Measurements from ENCODE around the gene CD7.

Gene CD7

DNA sequence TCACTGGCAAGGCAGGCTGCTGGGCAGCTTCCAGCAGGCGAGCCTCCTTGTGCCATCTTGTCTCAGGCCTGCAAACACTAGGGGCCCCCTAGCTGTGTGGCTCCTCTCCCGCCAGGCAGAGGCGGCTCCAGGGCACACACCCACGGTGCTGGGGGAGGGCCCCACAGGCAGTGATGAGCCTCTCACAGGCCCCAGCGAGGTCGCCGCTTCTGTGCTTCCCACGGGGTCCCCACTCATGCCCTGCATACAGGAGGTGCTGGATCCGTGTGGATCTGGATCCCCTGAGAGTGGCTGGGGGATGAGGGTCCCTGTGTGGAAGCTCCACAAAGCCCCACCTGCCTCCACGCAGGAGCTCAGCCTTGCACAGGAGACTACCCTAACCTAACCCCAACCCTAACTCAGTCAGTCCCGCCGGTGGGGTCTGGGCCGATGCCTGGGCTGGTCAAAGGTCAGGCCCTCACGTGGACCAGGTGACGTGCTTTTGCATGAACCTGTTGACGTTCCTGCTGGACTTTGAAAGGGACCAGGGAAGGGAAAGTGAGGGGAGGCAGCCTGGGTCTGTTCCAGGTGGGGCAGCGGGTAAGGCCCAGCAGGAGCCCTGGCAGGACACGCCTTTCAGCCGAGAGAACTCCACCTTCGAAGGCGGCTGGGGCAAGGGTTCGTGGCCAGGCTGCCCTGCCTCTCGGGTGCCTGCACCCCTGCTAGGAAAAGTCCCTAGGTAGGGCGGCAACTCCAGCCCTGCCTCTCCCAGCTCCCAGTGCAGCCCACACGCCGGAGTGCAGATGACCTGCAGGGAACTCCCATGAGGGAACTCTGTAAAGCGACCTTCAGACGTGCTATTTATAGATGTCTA lies 11.0 kb upstream of the CD7 start:
- DNase-seq, result no peak

DNA sequence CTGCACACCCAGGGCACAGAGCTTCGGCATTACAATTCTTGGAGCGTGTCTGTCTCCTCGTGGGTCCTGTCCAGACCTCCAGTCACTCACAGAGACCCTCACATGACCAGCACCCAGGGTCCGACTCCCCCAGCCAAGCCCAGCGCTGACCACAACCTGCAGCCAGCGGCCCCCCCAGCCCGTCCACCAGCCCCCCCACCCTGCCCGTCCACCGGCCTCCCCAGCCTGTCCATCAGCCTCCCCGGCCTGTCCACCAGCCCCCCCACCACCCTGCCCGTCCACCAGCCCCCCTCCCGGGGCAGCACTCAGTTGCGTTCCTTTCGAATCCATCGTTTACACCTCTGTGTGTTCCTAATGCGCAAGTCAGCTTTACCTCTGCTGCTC lies 10.3 kb upstream of the CD7 start:
- DNase-seq, result no peak

DNA sequence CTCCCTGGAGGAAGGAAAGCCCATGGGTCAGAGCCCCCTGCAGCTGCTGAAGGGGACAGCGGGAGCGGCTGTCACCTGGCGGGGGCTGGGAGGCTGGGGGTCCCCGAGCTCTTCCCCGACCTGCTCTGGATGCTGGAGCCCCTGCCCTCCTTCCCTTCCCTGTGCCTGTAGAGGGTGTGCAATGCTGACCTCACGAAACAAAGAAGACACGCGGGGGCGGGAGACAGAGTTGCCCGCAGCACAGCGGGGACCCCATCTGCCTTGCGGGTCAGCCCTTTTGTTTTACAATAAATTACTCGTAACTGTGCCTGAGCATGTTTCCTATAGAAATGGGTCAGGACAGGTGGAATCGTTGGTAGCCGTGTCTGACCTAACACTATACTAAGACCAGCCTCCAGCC lies 9.9 kb upstream of the CD7 start:
- DNase-seq, result no peak

DNA sequence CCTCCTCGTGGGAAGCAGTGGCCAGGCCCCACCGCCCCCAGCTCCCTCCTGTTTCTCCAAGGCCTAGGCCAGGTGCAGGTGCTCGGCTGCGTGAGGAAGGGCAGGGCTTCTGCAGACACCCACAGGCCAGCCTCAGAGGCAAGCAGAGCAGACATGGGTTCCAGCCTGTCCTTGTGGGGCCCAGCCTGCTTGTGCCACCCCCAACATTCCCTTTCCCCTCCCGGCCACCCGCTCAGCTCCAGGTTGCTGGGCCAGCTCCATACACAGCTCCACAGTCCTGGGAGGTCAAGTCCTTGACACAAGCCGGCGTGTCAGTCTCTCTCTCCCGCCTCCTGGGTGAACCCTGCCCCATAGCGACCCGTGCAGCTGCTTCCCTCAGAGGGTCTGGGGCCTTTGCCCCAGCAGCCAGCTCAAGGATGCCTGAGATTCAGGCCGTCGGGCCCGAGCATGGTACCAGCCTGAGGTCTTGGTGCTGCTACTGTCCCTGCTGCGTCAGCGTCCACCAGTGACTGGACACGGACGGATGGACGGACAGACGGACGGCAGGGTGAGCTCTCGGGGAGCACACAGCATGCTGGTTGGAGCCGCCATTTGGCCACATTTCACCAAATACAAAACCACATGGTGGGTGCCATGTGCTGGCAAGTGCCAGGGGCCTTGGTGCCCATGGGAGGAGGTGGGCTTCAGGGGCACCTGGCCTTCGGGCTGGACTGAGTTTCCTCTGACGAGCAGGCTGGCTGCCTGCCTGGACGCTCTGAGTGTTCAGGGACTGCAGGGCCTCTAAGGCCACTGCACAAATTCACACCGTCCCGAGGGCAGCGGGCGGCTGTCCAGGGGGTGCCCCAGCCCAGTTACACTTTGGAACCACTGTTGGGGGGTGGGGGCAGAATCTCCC lies 8.1 kb upstream of the CD7 start:
- no peak for DNase-seq

DNA sequence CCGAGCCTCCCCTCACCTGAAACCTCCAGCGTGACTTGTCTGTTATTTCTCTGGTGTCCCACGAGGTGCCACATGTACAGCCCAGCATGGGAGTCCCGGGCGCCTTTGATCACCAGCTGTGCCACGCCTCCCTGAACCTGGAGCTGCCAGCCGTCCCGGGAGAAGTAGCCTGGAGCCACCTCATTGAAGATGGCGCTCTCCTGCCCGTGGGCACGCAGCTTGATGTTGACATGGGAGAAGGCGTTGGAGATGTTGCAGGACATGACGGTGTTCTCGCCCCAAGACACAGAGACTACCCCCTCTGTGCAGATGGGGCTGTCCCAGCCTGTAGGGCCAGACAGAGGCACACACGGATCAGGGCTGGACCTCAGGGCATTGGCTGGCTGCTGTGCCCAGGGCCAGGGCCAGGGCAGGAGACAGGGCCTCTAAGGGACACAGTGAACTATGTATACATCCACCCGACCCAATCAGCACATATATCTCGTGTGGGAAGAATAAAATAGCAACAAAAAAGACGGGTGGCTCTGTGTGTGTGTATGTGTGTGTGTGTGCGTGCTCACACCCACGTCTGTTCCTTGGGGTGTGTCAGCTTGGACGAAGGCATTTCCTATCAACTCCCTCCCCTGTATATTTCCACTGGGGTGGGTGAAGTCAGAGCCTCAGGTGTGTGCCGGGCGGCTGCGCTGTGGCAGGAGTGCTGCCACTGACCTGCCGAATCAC lies 7.3 kb upstream of the CD7 start:
- no peak for DNase-seq

DNA sequence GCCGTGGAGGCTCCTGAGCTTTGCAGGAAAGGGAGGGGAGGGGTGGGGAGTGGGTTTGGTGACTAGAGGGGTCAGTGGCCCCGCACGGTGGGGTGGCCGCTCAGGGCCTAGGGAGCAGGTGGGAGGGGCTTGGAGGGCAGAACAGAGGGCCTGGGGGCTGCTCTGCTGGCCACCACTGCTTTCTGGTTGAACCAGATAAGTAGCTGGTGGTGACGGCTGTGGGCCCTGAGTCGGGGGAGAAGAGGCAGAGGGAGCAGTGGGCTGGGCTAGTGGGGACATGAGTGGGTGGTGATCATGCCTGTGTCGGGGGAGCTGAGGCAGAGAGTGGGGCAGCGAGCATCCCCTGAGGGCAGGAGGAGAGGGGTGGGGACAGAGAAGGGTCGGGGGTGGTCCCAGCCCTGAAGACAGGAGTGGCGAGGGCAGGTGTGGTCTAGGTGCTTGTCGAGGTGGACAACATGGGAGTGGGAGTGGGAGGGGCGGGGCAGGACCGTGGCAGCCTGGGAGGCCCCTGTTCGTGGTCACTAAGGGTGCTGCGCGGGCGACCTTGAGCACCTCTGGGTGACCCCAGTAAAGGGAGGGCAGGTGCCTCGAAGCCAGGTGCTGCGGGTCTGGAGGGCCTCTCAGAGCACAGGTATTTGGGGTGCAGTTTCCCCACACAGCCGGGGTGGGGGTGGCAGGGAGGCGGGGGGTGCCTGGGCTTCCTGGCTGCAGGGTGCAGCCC lies 6.3 kb upstream of the CD7 start:
- no peak for DNase-seq

DNA sequence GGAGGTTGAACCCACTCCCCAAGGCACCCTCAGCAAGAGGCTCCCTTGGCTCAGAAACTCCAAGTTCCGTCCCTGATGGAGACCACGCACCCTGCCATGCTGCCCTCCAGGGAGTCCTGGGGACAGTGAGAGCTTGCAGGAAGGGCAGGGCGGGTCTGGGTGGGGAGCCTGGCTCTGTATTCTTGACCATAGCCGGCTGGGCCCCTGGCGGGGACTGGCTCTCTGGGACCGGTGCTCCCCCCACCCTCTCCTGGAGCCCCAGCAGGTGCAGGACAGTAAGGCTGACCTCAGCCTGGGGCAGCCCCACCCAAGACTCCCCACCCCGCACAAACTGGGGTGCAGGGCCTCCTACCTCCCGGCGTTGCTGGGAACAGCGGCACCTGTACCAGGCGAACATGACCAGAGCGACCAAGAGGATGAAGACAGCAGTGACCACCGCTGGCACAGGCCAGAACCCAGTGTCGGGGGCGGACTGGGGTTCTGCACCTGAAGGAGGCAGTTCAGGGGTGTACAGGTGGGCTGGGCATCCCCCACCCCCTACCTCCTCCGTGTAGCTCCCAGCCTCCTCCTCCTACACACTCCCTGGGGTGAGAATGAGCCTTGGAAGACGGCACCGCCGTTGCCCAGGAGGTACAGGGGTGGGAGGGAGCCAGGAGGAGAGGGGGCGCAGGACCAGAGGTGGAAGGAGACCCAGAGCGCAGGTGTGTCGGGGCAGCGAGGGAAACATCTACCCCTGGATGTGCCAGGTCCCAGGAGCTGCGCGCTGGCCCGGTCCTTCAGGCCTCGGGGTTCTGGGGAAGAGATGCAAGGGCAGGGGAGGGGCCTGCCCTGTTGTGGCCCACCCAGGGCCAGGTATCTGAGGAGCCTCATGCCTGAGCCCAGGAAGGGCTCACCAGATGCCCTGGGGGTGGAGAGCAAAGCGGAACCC lies 5.4 kb upstream of the CD7 start:
- DNase-seq, result no peak

DNA sequence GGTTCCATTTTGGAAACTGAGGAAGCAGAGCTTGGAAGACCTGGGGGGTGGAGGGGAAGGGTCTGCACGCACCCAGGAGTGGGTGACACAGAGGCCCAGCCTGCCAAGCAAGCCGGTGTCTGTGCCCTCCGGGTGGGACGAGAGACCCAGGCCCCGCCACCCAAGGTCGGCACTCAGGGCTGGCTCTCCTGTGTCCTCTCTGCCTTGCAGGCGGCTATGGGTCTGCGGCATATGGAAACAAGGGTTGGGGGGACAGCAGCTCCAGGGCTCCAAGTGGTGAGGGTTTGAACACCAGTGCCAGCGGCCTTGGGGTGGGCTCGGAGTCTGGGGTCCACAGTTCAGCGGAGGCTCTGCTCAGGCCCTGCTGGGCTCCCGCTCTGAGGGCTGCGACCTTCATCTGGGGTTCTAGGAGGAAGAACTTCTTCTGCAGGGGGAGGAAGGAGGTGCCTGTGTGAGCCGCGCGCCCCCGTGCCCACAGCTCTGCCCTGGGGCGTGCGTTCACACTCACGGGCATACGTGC lies 4.6 kb upstream of the CD7 start:
- DNase-seq, result no peak

DNA sequence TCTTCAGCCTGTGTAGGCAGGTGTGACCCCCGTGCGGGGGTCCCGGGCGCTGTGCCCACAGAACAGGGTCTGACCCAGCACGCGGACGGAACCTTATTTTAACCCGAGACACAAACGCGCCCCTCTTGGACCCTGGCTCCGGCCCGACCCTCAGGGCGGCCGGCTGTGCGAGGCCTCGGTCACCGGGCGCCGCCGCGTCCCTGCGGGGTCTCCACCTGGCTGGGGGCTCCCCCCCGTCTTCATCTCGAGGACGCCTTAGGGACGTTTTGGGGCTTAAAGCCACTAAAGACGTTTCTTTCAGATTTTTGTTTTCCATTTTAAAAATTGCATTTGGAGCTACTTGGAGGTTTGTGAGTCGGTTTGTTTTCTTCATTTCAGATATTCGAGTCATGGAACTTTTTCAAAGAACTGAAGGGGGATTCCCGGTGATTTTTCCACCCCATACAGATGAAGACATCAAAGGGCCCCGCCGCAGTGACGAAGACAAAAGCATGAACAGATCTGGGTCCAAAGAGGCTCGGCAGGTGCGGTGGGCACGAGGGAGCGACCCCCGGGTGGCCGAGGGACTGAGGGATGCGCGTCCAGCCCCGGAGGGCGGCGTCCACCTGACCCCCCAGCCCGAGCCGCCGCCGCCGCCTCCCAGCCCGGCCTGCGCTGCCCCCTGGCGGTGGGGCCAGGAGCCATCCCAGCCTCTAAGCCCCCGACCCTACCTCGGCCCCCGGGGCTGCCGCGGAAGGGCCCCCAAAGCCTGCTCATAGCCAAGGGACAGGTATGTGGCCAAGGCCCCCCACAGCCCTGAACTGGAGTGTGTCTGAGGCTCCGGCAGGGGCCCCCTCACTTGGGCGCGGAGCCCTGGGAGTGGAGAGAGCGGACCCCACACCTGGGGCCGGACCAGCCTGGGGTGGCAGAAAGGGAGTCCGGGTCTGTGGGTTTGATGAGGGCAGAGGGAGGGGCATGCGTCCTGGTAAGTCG lies 3.8 kb upstream of the CD7 start:
- DNase-seq, result no peak

DNA sequence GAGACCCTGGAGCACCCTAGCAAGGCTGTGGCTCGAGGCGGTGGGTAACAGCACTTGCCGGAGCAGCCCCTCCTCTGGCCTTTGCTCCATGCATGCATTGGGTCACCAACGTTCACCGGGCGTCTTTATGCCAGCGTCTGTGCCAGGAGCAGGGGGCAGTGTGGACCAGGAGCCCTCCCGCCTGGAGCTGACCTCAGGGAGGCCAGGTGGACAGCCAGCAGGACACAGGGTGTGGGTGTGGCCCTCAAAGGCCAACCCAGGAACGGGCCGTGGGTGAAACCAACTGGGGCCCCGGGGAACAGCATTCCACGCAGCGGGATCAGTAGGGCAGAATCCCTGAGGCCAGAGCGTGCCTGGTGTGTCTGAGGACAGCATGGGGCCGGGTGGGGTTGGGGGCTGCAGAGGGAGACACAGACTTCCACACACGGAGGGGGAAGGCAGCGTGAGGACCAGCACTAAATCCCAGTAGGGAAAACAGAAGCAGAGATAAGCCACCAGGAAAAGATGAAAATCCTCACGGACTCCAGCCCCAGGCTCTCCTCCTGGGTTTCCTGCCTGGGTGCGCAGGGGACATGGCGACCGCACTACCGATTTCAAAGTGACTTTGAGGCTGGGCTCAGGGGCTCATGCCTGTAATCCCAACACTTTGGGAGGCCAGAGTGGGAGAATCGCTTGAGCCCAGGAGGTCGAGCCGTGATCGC lies 2.9 kb upstream of the CD7 start:
- DNase-seq, result no peak

DNA sequence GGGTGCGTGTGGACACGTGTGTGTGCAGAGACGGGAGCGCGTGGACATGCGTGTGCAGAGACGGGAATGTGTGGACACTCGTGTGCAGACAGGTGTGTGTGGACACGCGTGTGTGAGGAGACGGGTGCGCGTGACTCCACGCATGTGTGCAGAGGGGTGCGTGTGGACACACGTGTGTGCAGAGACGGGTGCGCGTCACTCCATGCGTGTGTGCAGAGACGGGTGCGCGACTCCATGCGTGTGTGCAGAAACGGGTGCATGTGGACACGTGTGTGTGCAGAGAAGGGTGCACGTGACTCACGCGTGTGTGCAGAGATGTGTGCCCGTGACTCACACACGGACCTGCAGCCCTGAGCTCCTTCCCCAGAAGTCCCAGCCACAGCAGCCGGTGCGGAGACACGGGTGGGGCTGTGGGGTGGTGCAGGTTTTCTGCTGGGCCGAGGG lies 2.2 kb upstream of the CD7 start:
- no peak for DNase-seq

DNA sequence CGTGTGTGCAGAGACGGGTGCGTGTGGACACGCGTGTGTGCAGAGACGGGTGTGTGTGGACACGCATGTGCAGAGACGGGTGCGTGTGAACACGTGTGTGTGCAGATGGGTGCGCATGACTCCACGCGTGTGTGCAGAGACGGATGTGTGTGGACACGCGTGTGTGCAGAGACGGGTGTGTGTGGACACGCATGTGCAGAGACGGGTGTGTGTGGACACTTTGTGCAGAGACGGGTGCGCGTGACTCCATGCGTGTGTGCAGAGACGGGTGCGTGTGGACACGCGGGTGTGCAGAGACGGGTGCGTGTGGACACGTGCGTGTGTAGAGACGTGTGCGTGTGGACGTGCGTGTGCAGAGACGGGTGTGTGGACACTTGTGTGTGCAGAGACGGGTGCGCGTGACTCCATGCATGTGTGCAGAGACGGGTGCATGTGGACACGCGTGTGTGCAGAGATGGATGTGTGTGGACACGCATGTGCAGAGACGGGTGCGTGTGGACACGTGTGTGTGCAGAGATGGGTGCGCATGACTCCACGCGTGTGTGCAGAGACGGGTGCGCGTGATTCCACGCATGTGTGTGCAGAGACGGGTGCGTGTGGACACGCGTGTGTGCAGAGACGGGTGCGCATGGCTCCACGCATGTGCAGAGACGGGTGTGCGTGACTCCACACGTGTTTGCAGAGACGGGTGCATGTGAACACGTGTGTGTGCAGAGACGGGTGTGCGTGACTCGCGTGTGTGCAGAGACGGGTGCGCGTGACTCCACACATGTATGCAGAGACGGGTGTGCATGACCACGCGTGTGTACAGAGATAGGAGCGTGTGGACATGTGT lies 1.6 kb upstream of the CD7 start:
- no peak for DNase-seq

DNA sequence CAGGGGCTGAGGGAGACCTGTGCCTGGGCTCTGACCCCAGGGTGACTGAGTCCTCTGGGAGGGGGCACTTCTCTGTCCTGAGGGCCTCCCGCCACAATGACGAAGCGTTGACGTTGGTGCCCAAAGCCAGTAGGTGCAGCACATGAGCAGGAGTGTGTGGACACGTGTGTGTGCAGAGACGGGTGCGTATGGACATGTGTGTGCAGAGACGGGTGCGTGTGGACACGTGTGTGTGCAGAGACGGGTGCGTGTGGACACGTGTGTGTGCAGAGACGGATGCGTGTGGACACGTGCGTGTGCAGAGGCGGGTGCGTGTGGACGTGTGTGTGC lies 726 bp upstream of the CD7 start:
- no peak for DNase-seq

DNA sequence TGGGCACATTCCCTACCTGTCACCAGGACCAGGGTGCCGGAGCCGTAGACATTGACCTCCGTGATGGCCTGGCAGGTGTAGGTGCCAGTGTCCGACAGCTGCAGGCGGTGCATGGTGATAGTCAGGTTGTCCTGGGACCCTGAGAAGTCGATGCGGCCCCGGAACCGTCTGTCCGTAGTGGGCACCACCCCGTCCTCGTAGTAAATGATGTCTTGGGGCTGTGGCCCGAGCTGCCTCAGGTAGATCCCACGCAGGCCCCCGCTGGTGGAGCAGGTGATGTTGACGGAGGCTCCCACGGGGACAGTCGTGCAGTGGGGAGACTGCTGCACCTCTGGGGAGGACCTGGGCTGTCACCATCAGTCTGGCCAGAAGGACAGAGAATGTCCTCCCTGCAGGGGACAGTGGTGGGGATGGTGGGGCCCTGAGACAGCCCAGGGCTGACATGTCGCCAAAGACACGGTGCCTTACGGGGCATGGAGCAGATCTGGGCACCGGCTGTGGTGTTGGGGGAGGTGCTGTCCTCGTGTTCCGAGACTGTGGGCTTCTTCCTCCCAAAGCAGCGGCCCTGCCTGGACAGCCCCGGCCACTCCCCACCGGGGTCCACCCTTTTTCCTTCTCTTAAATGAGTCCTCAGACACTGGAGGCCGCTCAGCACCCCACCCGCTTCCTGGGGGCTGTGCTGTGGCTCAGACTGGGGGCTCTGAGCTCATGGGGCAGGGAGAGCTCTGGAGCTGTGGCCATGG lies 586 bp downstream of the CD7 start:
- no peak for DNase-seq

DNA sequence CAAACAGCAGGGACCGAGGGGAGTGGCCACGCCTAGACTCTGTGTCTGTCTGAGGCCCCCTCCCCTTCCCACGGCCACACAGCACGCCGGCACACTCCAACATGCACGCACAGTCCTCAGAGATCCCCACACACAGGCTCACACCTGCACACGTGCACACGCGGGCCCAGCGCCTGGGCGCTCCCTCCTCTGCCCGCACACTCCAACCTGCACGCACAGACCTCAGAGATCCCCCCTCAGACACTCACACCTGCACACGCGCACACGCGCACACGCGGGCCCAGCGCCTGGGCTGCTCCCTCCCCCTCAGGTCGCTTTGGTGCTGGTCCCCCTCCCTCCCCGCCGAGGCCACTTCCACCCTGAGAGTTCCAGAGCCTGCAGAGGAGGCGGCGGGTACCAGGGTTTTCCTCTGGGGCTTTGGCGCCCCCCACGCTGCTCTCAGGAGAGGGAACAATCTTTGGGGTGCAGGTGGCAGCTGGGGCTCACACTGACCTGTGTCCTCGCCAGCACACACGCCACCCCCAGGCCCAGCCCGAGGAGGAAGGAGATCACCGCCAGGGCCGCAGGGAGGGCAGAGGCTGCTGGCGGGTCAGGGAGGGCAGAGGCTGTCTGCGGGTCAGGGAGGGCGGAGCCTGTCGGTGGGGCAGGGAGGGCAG lies 1.6 kb downstream of the CD7 start:
- no peak for DNase-seq

DNA sequence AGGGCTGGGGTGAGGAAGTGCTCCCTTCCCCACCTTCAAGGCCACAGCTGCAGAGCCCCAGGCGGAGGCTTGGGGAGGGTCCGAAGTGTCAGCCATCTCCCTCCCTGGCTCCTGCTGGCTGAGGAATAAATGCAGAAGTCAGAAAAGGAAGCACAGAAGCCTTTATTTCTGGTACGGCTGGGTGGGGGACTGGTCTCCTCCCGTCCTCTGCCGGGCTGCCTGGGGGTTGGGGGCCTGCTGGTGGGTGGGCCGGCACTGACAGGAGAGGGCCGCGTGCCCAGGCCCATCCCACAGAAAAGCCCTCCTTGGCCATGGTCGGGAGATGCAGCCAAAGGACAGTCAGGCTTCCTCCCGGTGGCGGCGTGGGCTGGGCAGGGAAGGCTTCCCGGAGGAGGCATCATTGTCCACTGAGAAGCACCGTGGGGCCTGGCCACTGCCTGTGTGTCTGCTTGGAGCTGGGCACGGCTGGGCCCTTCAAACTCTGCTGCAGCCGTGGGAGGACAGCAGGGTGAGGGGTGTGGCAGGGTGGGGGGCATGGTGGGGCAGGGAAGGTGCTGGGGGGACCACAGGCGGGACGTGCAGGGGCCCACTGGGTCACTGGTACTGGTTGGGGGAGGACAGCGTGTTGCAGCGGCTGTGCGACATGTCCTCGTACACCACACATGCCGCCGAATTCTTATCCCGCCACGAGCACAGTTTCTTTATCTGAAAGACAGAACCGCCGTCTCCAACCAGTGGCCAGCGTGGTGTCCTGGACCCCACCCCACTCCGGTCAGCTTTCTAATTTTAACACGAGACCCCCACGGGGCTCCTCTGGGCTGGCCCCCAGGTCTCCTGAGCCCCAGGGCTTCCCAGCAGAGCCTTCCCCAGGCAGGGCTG lies 2.4 kb downstream of the CD7 start:
- DNase-seq, result no peak

Measured in NCI-H2107 (cell line).